ENCODE measurements around the gene CDC14B.

The CDC14B gene

GRCh38 chr9:96501633-96502538, 117.8 kb downstream of the CDC14B start:
- Mint-ChIP-seq H3K4me3 (no peak overlapping the region), H3K9me3 (no peaks in the 10 kb centered on the region), H3K4me1 (ENCODE audit: low read depth) (no peaks in the 10 kb centered on the region), H3K27ac (no peak overlapping the region), H3K36me3 (ENCODE audit: low read depth) (no peaks in the 10 kb centered on the region), H3K27me3 (no peaks in the 10 kb centered on the region)
- no peak for DNase-seq

- DNase-seq = no peak
- Mint-ChIP-seq H3K27me3 (no peaks in the 10 kb centered on the region), H3K9me3 (no peaks in the 10 kb centered on the region), H3K36me3 (ENCODE audit: low read depth) (no peaks in the 10 kb centered on the region), H3K4me1 (ENCODE audit: low read depth) (no peaks in the 10 kb centered on the region), H3K4me3 (no peak overlapping the region), H3K27ac (no peak overlapping the region)
Observed at GRCh38 chr9:96500696-96501632, 118.7 kb downstream of the CDC14B start.

- Mint-ChIP-seq H3K27me3 (no peaks in the 10 kb centered on the region), H3K9me3 (no peaks in the 10 kb centered on the region), H3K4me1 (ENCODE audit: low read depth) (no peaks in the 10 kb centered on the region)
Observed at GRCh38 chr9:96499257-96499656, 120.4 kb downstream of the CDC14B start.

GRCh38 chr9:96498796-96499195, 120.8 kb downstream of the CDC14B start:
- no peaks in the 10 kb centered on the region for H3K4me1 Mint-ChIP-seq (ENCODE audit: low read depth)
- no peak overlapping the region for H3K27ac Mint-ChIP-seq
- no peak for DNase-seq
- no peaks in the 10 kb centered on the region for H3K9me3 Mint-ChIP-seq
- no peaks in the 10 kb centered on the region for H3K36me3 Mint-ChIP-seq (ENCODE audit: low read depth)
- no peaks in the 10 kb centered on the region for H3K27me3 Mint-ChIP-seq
- no peak overlapping the region for H3K4me3 Mint-ChIP-seq

More at GRCh38 chr9:96499257-96499656, 120.4 kb downstream of the CDC14B start:
- H3K36me3 Mint-ChIP-seq (ENCODE audit: low read depth) = no peaks in the 10 kb centered on the region
- H3K4me3 Mint-ChIP-seq = no peak overlapping the region
- H3K27ac Mint-ChIP-seq = no peak overlapping the region
- no peak for DNase-seq

GRCh38 chr9:96497117-96497399, 122.6 kb downstream of the CDC14B start:
- H3K27me3 Mint-ChIP-seq = no peaks in the 10 kb centered on the region
- no peak overlapping the region for H3K27ac Mint-ChIP-seq
- H3K4me3 Mint-ChIP-seq = no peak overlapping the region
- peaks cover 3% of the 10 kb centered on the region for H3K4me1 Mint-ChIP-seq (ENCODE audit: low read depth)
- H3K36me3 Mint-ChIP-seq (ENCODE audit: low read depth) = no peaks in the 10 kb centered on the region
- no peak for DNase-seq
- H3K9me3 Mint-ChIP-seq = no peaks in the 10 kb centered on the region

GRCh38 chr9:96496368-96497116, 123.1 kb downstream of the CDC14B start:
- Mint-ChIP-seq H3K36me3 (ENCODE audit: low read depth) (peaks cover 4% of the 10 kb centered on the region), H3K4me3 (no peak overlapping the region), H3K9me3 (no peaks in the 10 kb centered on the region), H3K27me3 (no peaks in the 10 kb centered on the region), H3K4me1 (ENCODE audit: low read depth) (peaks cover 8% of the 10 kb centered on the region), H3K27ac (no peak overlapping the region)
- DNase-seq = no peak

- Mint-ChIP-seq H3K9me3 (no peaks in the 10 kb centered on the region), H3K36me3 (ENCODE audit: low read depth) (peaks cover 16% of the 10 kb centered on the region), H3K4me3 (no peak overlapping the region), H3K27me3 (no peaks in the 10 kb centered on the region), H3K27ac (no peak overlapping the region), H3K4me1 (ENCODE audit: low read depth) (peaks cover 16% of the 10 kb centered on the region)
- DNase-seq = no peak
Observed at GRCh38 chr9:96495341-96495740, 124.3 kb downstream of the CDC14B start.

GRCh38 chr9:96494215-96494800, 125.3 kb downstream of the CDC14B start:
- no peak for DNase-seq
- Mint-ChIP-seq H3K36me3 (ENCODE audit: low read depth) (peaks cover 27% of the 10 kb centered on the region), H3K9me3 (no peaks in the 10 kb centered on the region), H3K4me1 (ENCODE audit: low read depth) (peaks cover 16% of the 10 kb centered on the region), H3K27me3 (no peaks in the 10 kb centered on the region), H3K4me3 (no peak overlapping the region), H3K27ac (no peak overlapping the region)

- no peaks in the 10 kb centered on the region for H3K27me3 Mint-ChIP-seq
- H3K27ac Mint-ChIP-seq = no peak overlapping the region
- H3K36me3 Mint-ChIP-seq (ENCODE audit: low read depth) = peaks cover 32% of the 10 kb centered on the region
- H3K9me3 Mint-ChIP-seq = no peaks in the 10 kb centered on the region
- H3K4me3 Mint-ChIP-seq = no peak overlapping the region
- peaks cover 16% of the 10 kb centered on the region for H3K4me1 Mint-ChIP-seq (ENCODE audit: low read depth)
- DNase-seq = no peak
Observed at GRCh38 chr9:96493757-96494156, 125.9 kb downstream of the CDC14B start.

- no peak overlapping the region for H3K4me3 Mint-ChIP-seq
- H3K27ac Mint-ChIP-seq = no peak overlapping the region
- peaks cover 39% of the 10 kb centered on the region for H3K36me3 Mint-ChIP-seq (ENCODE audit: low read depth)
- DNase-seq = no peak
- H3K27me3 Mint-ChIP-seq = no peaks in the 10 kb centered on the region
- H3K9me3 Mint-ChIP-seq = no peaks in the 10 kb centered on the region
- peaks cover 16% of the 10 kb centered on the region for H3K4me1 Mint-ChIP-seq (ENCODE audit: low read depth)
Observed at GRCh38 chr9:96492993-96493531, 126.6 kb downstream of the CDC14B start.

- Mint-ChIP-seq H3K27me3 (no peaks in the 10 kb centered on the region), H3K27ac (peak overlapping the region; percentile 91), H3K36me3 (ENCODE audit: low read depth) (peaks cover 47% of the 10 kb centered on the region), H3K4me3 (peak overlapping the region; percentile 35), H3K9me3 (no peaks in the 10 kb centered on the region), H3K4me1 (ENCODE audit: low read depth) (peaks cover 16% of the 10 kb centered on the region)
- peak; percentile 42 for DNase-seq
Observed at GRCh38 chr9:96491880-96492525, 127.6 kb downstream of the CDC14B start.

GRCh38 chr9:96491079-96491879, 128.4 kb downstream of the CDC14B start:
- Mint-ChIP-seq H3K27ac (peak overlapping the region; percentile 91), H3K27me3 (no peaks in the 10 kb centered on the region)

GRCh38 chr9:96490534-96491078, 129.0 kb downstream of the CDC14B start:
- peaks cover 60% of the 10 kb centered on the region for H3K36me3 Mint-ChIP-seq (ENCODE audit: low read depth)
- H3K27me3 Mint-ChIP-seq = no peaks in the 10 kb centered on the region
- no peak overlapping the region for H3K4me3 Mint-ChIP-seq
- DNase-seq = no peak
- peak overlapping the region; percentile 33 for H3K27ac Mint-ChIP-seq
- peaks cover 17% of the 10 kb centered on the region for H3K4me1 Mint-ChIP-seq (ENCODE audit: low read depth)
- H3K9me3 Mint-ChIP-seq = no peaks in the 10 kb centered on the region

More at GRCh38 chr9:96491079-96491879, 128.4 kb downstream of the CDC14B start:
- no peak for DNase-seq
- Mint-ChIP-seq H3K4me3 (peak overlapping the region; percentile 35), H3K4me1 (ENCODE audit: low read depth) (peaks cover 16% of the 10 kb centered on the region), H3K36me3 (ENCODE audit: low read depth) (peaks cover 54% of the 10 kb centered on the region), H3K9me3 (no peaks in the 10 kb centered on the region)

Data from activated T-cell treated with anti-CD3 and anti-CD28 coated beads, Interleukin-2, amount 50 U/mL, for 24 hours (primary cell).